ENCODE measurements around the gene ACYP1.
"Not testable (repeated sequence)": the region's sequence is repeated elsewhere in the genome, so short reads cannot be mapped to it uniquely, and the experiment has no call there.

The ACYP1 gene

GRCh38 chr14:75069121-75069810, 5.4 kb upstream of the ACYP1 start, which contains the start of gene ZC2HC1C:
ZC2HC1C (plus strand) TSS chr14:75069641; CDS start chr14:75070574, 933 bp downstream.
- Histone ChIP-seq H3K9me3 (ENCODE audit: insufficient read depth, low read depth, low read length) (no peaks in the 10 kb centered on the region), H3K4me1 (ENCODE audit: insufficient read depth, low read length, poor library complexity, severe bottlenecking) (no peaks in the 10 kb centered on the region), H2AFZ (ENCODE audit: low read length) (no peak within 1 kb of the TSS), H3F3A (ENCODE audit: low read depth) (no peaks in the 10 kb centered on the region), H3K9ac (ENCODE audit: low read depth, low read length, poor library complexity, severe bottlenecking) (no peak within 1 kb of the TSS), H3K4me3 (ENCODE audit: low read length, poor library complexity, severe bottlenecking) (no peak within 1 kb of the TSS), H3K27me3 (ENCODE audit: insufficient read depth, low read length, poor library complexity, severe bottlenecking) (no peaks in the 10 kb centered on the region), H3K79me2 (ENCODE audit: insufficient read depth, low read length) (no peaks in the 10 kb centered on the region), H4K20me1 (ENCODE audit: insufficient read depth, low read length, poor library complexity, severe bottlenecking) (no peaks in the 10 kb centered on the region), H3K9me2 (replicated peaks; ENCODE audit: low read depth, low read length) (no peaks in the 10 kb centered on the region), H3K36me3 (ENCODE audit: insufficient read depth, low read length) (no peaks in the 10 kb centered on the region), H3K4me2 (ENCODE audit: low read depth, low read length, poor library complexity, severe bottlenecking) (no peak within 1 kb of the TSS)
- TF ChIP-seq CTCF (conservative IDR thresholded peaks at IDR 0.05; ENCODE audit: low read length), result no peak
- TF ChIP-seq EZH2phosphoT487 (IDR thresholded peaks at IDR 0.05; ENCODE audit: borderline replicate concordance), result no peak

GRCh38 chr14:75068294-75069120, 4.7 kb upstream of the ACYP1 start:
- Histone ChIP-seq H3K36me3 (ENCODE audit: insufficient read depth, low read length) (no peaks in the 10 kb centered on the region), H3K4me1 (ENCODE audit: insufficient read depth, low read length, poor library complexity, severe bottlenecking) (peaks cover under 1% of the 10 kb centered on the region), H3K9ac (ENCODE audit: low read depth, low read length, poor library complexity, severe bottlenecking) (no peak overlapping the region), H3K9me2 (replicated peaks; ENCODE audit: low read depth, low read length) (no peaks in the 10 kb centered on the region), H3K27me3 (ENCODE audit: insufficient read depth, low read length, poor library complexity, severe bottlenecking) (no peaks in the 10 kb centered on the region), H3F3A (ENCODE audit: low read depth) (no peaks in the 10 kb centered on the region), H3K79me2 (ENCODE audit: insufficient read depth, low read length) (peaks cover 3% of the 10 kb centered on the region), H4K20me1 (ENCODE audit: insufficient read depth, low read length, poor library complexity, severe bottlenecking) (no peaks in the 10 kb centered on the region), H3K4me2 (ENCODE audit: low read depth, low read length, poor library complexity, severe bottlenecking) (no peak overlapping the region), H3K9me3 (ENCODE audit: insufficient read depth, low read depth, low read length) (no peaks in the 10 kb centered on the region), H3K4me3 (ENCODE audit: low read length, poor library complexity, severe bottlenecking) (no peak overlapping the region), H2AFZ (ENCODE audit: low read length) (no peak overlapping the region)
- TF ChIP-seq CTCF (conservative IDR thresholded peaks at IDR 0.05; ENCODE audit: low read length) (no peak), EZH2phosphoT487 (IDR thresholded peaks at IDR 0.05; ENCODE audit: borderline replicate concordance) (no peak)

- H4K20me1 ChIP-seq (ENCODE audit: insufficient read depth, low read length, poor library complexity, severe bottlenecking); H3F3A ChIP-seq (ENCODE audit: low read depth); H3K27me3 ChIP-seq (ENCODE audit: insufficient read depth, low read length, poor library complexity, severe bottlenecking); H3K4me3 ChIP-seq (ENCODE audit: low read length, poor library complexity, severe bottlenecking); H3K9ac ChIP-seq (ENCODE audit: low read depth, low read length, poor library complexity, severe bottlenecking); H3K4me2 ChIP-seq (ENCODE audit: low read depth, low read length, poor library complexity, severe bottlenecking); H2AFZ ChIP-seq (ENCODE audit: low read length); H3K4me1 ChIP-seq (ENCODE audit: insufficient read depth, low read length, poor library complexity, severe bottlenecking); H3K9me3 ChIP-seq (ENCODE audit: insufficient read depth, low read depth, low read length); H3K9me2 ChIP-seq (replicated peaks; ENCODE audit: low read depth, low read length); H3K79me2 ChIP-seq (ENCODE audit: insufficient read depth, low read length); H3K36me3 ChIP-seq (ENCODE audit: insufficient read depth, low read length): not testable (repeated sequence)
Measured at GRCh38 chr14:75067765-75068164, 3.9 kb upstream of the ACYP1 start.

Data from Loucy (cell line).